Activated CD4-positive, alpha-beta T cell treated with anti-CD3 and anti-CD28 coated beads, Interleukin-2, amount 10 ng/mL, durations not matched to agents 24 days and 14 days (primary cell): ENCODE results near the gene BHMT2. TPM values are rescaled to one million over a fixed set of nuclear protein-coding genes. Genes with fewer than 3 reads are reported as not detected.

ENCODE experiments used
- DNase-seq: peaks from one replicate; pipeline ENCODE4 v3.0.0; 2022
- H3K27ac Mint-ChIP-seq: one replicate; pipeline ENCODE4 v1.8.0; 2022; ENCODE audit warnings: mild to moderate bottlenecking, mixed read lengths
- H3K27me3 Mint-ChIP-seq: one replicate; pipeline ENCODE4 v1.8.0; 2022; ENCODE audit warnings: mixed read lengths
- H3K36me3 Mint-ChIP-seq: one replicate; pipeline ENCODE4 v1.8.0; 2022; ENCODE audit warnings: low read depth, mild to moderate bottlenecking, mixed read lengths
- H3K4me1 Mint-ChIP-seq: one replicate; pipeline ENCODE4 v1.8.0; 2021; ENCODE audit warnings: mixed read lengths
- H3K4me3 Mint-ChIP-seq: one replicate; pipeline ENCODE4 v1.8.0; 2022; ENCODE audit warnings: mild to moderate bottlenecking, moderate library complexity, mixed read lengths
- H3K9me3 Mint-ChIP-seq: one replicate; pipeline ENCODE4 v1.8.0; 2021; ENCODE audit warnings: mixed read lengths
- intact Hi-C: fragments of 100-400 bp; cut with micrococcal nuclease; formaldehyde crosslinking; loops from one replicate; pipeline ENCODE4 v1.15.1; 2023
- total RNA-seq: library from RNA; stranded (reverse); gene quantifications from 2 replicates; pipeline ENCODE4 v1.2.3, GENCODE V29; 2022

BHMT2 gene
- total RNA-seq = not detected in 2 replicates

DNA sequence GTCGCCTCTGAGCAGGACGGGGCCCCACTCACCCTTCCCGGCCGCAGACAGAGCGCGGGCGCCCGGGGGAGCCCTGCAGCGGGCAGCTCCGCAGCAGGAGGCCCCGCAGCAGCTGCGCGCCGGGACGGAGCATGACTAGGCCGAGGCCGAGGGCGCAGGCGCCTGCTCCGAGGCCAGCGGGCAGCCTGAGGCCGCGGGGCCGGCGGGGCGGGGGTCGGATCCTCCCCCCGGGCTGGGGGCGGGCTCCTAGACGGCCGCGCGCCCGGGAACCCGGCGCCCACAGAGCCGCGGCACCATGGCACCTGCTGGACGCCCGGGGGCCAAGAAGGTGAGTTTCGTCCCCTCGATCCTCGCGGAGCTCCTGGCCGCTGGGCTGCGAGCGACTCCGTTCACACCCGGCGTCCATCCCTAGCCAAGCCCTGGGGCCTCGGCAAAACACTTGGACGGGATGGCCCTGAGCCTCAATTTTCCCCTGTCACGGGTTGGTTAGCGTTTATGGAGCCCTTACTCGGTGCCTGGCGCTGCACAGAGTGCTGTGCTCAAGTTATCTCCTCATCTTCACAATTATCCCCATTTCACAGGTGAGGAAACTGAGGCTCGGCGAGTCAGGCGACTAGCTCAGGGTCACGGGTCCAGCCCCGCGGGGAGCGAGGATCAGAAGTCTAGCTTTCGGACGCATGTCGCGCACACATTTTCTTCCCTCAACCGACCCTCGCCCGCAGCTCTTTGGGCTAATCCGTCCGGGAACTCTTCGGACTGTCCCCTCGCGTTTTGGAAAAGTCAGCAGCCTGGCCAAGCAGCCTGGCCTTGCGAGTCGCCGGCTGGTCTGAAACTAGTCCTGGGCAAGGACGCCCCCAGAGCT lies at the start of gene BHMT2, which contains the start of gene DMGDH:
TSS of gene BHMT2 (plus strand) at position 280 of the 862 bp plus-strand sequence. CDS start at position 296, 16 bp downstream.
TSS of gene DMGDH (minus strand) at position 187 of the 862 bp plus-strand sequence. CDS start at position 133, 54 bp downstream.
- H3K27ac Mint-ChIP-seq = no peak within 1 kb of the TSS
- DNase-seq = no peak
- intact Hi-C loops = no loop called here
- H3K27me3 Mint-ChIP-seq = peaks cover 28% of the 10 kb centered on the region
- H3K36me3 Mint-ChIP-seq = no peaks in the 10 kb centered on the region
- no peak within 1 kb of the TSS for H3K4me3 Mint-ChIP-seq
- H3K9me3 Mint-ChIP-seq = no peaks in the 10 kb centered on the region
- no peaks in the 10 kb centered on the region for H3K4me1 Mint-ChIP-seq

DNA sequence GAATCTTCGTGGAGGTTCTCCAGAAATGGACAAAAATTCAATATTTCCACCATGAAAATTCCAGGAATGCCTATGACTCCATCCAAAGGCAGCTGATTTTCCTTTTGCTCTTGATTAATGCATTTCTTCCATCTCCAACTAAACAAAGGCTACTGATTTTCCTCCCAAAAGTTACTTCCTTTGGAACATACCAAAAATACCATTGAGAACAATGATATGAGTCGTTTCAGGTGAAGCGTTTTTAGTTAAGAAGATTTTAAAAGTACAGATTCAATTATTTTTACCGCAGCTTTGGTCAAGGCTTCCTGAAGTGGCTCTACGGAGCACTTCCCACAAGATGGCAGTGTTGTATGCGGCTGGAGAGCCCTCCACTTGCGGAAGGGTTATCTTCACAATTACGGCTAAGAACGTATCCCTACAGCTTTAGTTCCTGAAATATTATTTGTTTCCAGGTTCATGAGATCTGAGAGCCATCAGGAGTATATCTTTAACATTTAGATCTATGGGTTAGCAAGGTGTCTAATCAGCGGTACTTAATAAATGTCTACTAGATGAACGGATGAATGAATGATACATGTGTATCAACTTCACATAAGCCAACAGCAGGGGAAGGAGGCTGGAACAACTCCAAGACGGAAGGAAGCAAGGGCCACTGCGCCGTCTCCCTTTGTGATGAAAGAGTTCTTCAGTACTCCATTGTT lies 48.6 kb upstream of the BHMT2 start:
- intact Hi-C loops = loop anchor here (1.0 to 10.0 kb wide), 4 partner anchors 39 to 1064 kb away; no protein-coding TSS in a partner anchor
- Mint-ChIP-seq H3K27ac (no peak overlapping the region), H3K9me3 (no peaks in the 10 kb centered on the region)

DNA sequence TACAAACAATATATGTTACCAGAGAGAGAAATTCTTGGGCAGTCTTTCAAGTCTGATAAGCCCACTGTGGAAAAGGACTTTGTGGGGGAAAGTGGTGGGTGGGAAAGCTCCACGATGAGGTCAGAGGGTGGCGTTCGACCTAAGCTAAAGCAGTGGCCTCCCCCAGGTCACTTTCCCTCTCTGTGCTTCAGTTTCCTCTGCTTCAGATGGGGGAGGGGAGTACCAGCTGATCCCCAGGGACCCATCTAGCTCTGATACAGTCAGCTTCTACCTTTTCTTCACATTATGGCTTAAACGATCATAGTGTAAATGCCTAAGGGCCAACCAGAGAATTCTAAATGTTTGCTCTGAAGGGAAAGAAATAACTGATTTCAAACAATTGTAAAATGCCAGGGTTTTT lies 47.8 kb upstream of the BHMT2 start:
- Mint-ChIP-seq H3K9me3 (no peaks in the 10 kb centered on the region), H3K36me3 (no peaks in the 10 kb centered on the region), H3K4me3 (no peak overlapping the region), H3K27ac (no peak overlapping the region), H3K4me1 (peaks cover 11% of the 10 kb centered on the region), H3K27me3 (peaks cover 71% of the 10 kb centered on the region)
- intact Hi-C loops = loop anchor here (1.0 to 10.0 kb wide), 4 partner anchors 39 to 1063 kb away; no protein-coding TSS in a partner anchor
- DNase-seq = no peak

More for the DNA sequence above, 48.6 kb upstream of the BHMT2 start:
- DNase-seq = peak; percentile 76
- Mint-ChIP-seq H3K27me3 (peaks cover 72% of the 10 kb centered on the region), H3K4me1 (peaks cover 11% of the 10 kb centered on the region), H3K36me3 (no peaks in the 10 kb centered on the region), H3K4me3 (no peak overlapping the region)

GRCh38 chr5:79022771-79023170 lies 46.8 kb upstream of the BHMT2 start:
- H3K36me3 Mint-ChIP-seq = no peaks in the 10 kb centered on the region
- H3K4me1 Mint-ChIP-seq = peaks cover 11% of the 10 kb centered on the region
- no peak for DNase-seq
- intact Hi-C loops = loop anchor here (5.0 to 10.0 kb wide), 3 partner anchors 40 to 1062 kb away; no protein-coding TSS in a partner anchor
- peaks cover 69% of the 10 kb centered on the region for H3K27me3 Mint-ChIP-seq
- H3K4me3 Mint-ChIP-seq = no peak overlapping the region
- H3K9me3 Mint-ChIP-seq = no peaks in the 10 kb centered on the region
- H3K27ac Mint-ChIP-seq = no peak overlapping the region

GRCh38 chr5:79023348-79023747 lies 46.2 kb upstream of the BHMT2 start:
- no peaks in the 10 kb centered on the region for H3K36me3 Mint-ChIP-seq
- no peaks in the 10 kb centered on the region for H3K9me3 Mint-ChIP-seq
- no peak for DNase-seq
- peaks cover 11% of the 10 kb centered on the region for H3K4me1 Mint-ChIP-seq
- no peak overlapping the region for H3K27ac Mint-ChIP-seq
- peaks cover 66% of the 10 kb centered on the region for H3K27me3 Mint-ChIP-seq
- intact Hi-C loops = loop anchor here (5.0 to 10.0 kb wide), 3 partner anchors 41 to 1061 kb away; no protein-coding TSS in a partner anchor
- no peak overlapping the region for H3K4me3 Mint-ChIP-seq

- DNase-seq = no peak
- H3K9me3 Mint-ChIP-seq = no peaks in the 10 kb centered on the region
- H3K4me1 Mint-ChIP-seq = peaks cover 11% of the 10 kb centered on the region
- no peaks in the 10 kb centered on the region for H3K36me3 Mint-ChIP-seq
- intact Hi-C loops = loop anchor here (2.0 to 10.0 kb wide), 4 partner anchors 42 to 1061 kb away; no protein-coding TSS in a partner anchor
- H3K4me3 Mint-ChIP-seq = no peak overlapping the region
- H3K27me3 Mint-ChIP-seq = peaks cover 65% of the 10 kb centered on the region
- H3K27ac Mint-ChIP-seq = no peak overlapping the region
These were observed 45.6 kb upstream of the BHMT2 start for GRCh38 chr5:79023947-79024346.

DNA sequence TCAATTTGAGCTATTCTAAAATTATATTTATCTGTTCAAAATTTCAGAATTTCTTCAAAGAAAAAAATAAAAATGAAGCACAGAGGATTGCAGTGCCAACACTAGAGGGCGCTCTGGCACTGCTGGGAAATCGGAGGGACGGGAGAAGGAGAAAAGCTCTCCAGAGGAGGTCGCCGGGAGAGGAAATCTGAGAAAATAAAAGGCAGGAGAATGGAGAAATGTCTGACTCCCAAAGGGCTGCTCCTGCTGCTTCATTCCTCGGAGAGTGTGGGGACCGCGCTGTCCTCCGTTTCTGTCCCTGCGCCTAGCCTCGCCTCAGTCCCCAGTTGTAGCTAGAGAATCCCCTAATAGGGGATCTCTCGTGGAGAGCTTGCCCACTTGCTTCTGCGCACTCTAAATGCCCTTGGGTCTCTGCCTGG lies 44.5 kb upstream of the BHMT2 start:
- H3K9me3 Mint-ChIP-seq = no peaks in the 10 kb centered on the region
- H3K27me3 Mint-ChIP-seq = peaks cover 56% of the 10 kb centered on the region
- H3K27ac Mint-ChIP-seq = no peak overlapping the region
- H3K36me3 Mint-ChIP-seq = no peaks in the 10 kb centered on the region
- intact Hi-C loops = loop anchor here (1.0 to 10.0 kb wide), 5 partner anchors 84 to 1060 kb away; no protein-coding TSS in a partner anchor
- DNase-seq = peak; percentile 84
- peak overlapping the region; percentile 36 for H3K4me3 Mint-ChIP-seq
- peaks cover 11% of the 10 kb centered on the region for H3K4me1 Mint-ChIP-seq

DNA sequence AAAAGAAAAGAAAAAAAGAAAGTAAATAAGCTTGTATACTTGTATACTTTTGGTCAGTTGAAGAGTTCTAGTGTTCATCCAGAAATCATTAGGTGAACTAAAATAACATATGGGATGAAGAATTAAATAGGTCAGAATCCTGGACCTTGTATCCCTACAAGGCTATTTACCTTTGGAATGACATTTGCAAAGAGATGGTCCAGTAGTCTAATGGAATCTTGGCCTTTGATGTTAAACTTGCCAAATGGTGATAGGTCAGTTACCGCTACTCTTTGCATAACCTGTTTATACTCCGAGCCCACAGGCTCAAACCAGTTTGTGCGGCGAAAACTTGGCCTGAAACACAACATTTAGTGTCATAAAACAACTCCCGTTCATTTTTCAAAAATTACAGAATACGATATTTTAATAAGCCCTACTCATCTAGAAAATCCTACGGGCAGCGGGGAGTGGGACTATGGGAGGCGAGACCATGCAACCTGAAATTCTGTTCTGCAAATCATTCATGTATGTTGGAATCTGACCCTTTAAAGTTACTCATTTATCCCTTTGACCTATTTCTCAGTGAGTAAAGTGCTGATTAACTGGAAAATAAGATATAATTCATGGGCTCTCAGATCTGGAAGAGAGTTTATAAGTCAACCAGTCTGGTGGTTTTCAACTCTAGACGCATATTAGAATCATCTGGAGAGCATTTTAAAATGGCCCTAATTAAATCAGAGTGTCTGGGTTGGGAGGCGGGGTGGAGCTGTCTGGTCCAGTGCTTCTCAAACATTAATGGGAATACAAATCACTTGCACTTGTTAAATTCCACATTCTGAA lies 38.7 kb upstream of the BHMT2 start:
- intact Hi-C loops = no loop called here
- H3K4me3 Mint-ChIP-seq = no peak overlapping the region
- H3K27me3 Mint-ChIP-seq = peaks cover 13% of the 10 kb centered on the region
- DNase-seq = no peak
- H3K9me3 Mint-ChIP-seq = no peaks in the 10 kb centered on the region
- H3K36me3 Mint-ChIP-seq = no peaks in the 10 kb centered on the region
- H3K27ac Mint-ChIP-seq = no peak overlapping the region
- no peaks in the 10 kb centered on the region for H3K4me1 Mint-ChIP-seq

- no peaks in the 10 kb centered on the region for H3K9me3 Mint-ChIP-seq
- no peak for DNase-seq
- no peaks in the 10 kb centered on the region for H3K36me3 Mint-ChIP-seq
- H3K27ac Mint-ChIP-seq = no peak overlapping the region
- H3K4me3 Mint-ChIP-seq = no peak overlapping the region
- no peaks in the 10 kb centered on the region for H3K4me1 Mint-ChIP-seq
- peaks cover 10% of the 10 kb centered on the region for H3K27me3 Mint-ChIP-seq
- intact Hi-C loops = no loop called here
These were observed 38.1 kb upstream of the BHMT2 start for GRCh38 chr5:79031485-79031867.

DNA sequence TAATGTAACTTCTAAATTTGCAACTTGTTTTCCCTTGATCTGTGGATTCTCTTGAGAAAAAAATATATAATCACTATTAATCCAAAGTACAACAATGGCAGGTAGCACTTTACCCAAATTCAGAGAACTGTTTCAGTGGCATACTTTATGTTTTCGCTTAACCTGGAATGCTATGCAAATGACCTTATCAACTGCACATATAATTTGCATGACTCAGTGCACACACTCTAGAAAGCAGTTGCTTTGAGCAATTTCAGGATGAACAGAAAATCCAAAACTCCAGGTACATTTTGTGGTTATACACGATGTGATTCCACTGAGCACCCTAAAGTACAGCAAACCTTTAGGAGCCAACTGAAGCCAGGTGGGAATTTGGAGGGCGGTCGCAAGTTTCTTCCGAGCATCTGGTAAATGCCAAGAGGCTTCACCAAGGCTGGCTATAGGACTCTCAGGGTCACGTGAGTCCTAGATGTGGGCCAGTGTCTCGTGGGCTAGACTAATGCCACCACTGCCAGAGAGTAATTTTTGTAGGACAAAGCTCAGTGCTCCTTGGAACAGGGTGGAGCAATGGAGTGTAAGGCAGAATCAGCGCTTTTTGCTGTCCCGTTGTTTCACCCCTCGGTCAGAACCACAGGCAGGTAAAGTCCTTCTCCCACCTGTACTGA lies 37.4 kb upstream of the BHMT2 start:
- no peak for DNase-seq
- intact Hi-C loops = no loop called here
- Mint-ChIP-seq H3K9me3 (no peaks in the 10 kb centered on the region), H3K27ac (no peak overlapping the region), H3K36me3 (no peaks in the 10 kb centered on the region), H3K4me1 (no peaks in the 10 kb centered on the region), H3K27me3 (peaks cover 6% of the 10 kb centered on the region), H3K4me3 (no peak overlapping the region)

DNA sequence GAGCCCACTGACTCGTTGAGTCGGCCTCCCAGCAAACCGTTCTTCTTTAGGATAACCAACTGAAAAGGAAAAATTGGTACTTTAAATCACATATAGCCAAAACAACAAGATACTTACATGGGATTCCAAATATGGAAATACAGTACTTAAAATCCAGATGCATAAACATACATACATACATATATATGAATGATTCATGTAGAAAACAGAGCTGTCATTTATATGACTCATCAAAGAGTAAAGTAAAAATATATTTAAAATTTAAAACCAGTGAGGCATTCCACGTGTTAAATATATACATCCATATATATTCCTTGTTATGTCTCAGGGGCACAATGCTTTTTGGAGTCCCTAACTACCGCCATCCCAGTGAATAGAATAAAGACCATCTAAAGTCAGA lies 36.8 kb upstream of the BHMT2 start:
- intact Hi-C loops = no loop called here
- no peak overlapping the region for H3K27ac Mint-ChIP-seq
- no peaks in the 10 kb centered on the region for H3K9me3 Mint-ChIP-seq

DNA sequence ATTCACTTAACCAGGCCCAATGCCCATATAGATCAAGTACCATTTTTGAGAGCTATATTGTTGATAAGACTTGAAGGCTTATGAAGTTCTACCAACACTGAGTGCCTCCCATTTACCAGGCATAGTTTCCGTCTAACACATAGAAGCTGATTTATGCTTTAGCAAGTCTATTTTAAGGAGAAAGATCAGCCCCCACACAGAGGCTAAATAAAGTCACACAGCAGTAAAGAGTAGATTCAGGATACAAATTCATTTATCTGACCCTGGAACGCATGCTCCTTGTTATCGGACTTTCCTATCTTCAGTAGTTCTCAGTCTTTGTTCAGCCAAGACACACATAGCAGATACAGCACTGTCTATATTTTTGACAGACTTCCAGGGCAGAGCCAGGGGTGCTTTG lies 34.3 kb upstream of the BHMT2 start:
- H3K9me3 Mint-ChIP-seq = no peaks in the 10 kb centered on the region
- no peaks in the 10 kb centered on the region for H3K27me3 Mint-ChIP-seq
- H3K36me3 Mint-ChIP-seq = no peaks in the 10 kb centered on the region
- no peak overlapping the region for H3K4me3 Mint-ChIP-seq
- no peak for DNase-seq
- intact Hi-C loops = no loop called here
- H3K27ac Mint-ChIP-seq = no peak overlapping the region
- H3K4me1 Mint-ChIP-seq = no peaks in the 10 kb centered on the region

More for the DNA sequence above, 36.8 kb upstream of the BHMT2 start:
- Mint-ChIP-seq H3K4me3 (no peak overlapping the region), H3K36me3 (no peaks in the 10 kb centered on the region), H3K4me1 (no peaks in the 10 kb centered on the region), H3K27me3 (peaks cover 2% of the 10 kb centered on the region)
- no peak for DNase-seq

DNA sequence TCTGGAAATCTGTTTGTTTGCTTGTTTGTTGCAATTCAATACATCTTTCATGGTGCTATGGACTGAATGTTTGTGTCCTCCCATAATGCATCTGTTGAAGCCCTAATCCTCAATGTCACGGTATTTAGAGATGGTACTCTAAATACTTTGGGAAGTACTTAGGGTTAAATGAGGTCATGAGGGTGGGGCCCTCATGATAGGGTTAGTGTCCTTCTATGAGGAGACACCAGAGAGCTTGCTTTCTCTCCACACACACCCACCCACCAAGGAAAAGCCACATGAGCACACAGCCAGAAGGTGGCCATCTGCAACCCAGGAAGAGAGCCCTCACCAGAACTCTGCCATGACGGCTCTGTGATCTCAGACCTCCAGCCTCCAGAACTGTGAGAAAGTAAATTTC lies 32.8 kb upstream of the BHMT2 start:
- intact Hi-C loops = no loop called here
- Mint-ChIP-seq H3K4me3 (no peak overlapping the region), H3K4me1 (no peaks in the 10 kb centered on the region), H3K27me3 (peaks cover 1% of the 10 kb centered on the region), H3K9me3 (no peaks in the 10 kb centered on the region), H3K27ac (no peak overlapping the region), H3K36me3 (no peaks in the 10 kb centered on the region)
- no peak for DNase-seq
